Right atrium auricular region (tissue), 2 donors: ENCODE data around the gene EFEMP1. TPM values are rescaled to one million over a fixed set of nuclear protein-coding genes. Genes with fewer than 3 reads are reported as not detected.
A peak's percentile ranks its signal among the peaks of the same experiment; 100 is the strongest.

ENCODE experiments used
- DNase-seq: peaks from one replicate; pipeline ENCODE4 v3.0.0-alpha.2; 2019; ENCODE audit warnings: low spot score
- H3K27ac ChIP-seq, 2 donors: fragments of 200-600 bp; sonication (generic); 1 replicate in 1 of 2; 2 replicates in 1 of 2; pipeline ENCODE4 v1.5.1; 2016 to 2019
- H3K27me3 ChIP-seq, 2 donors: fragments of 200-600 bp; sonication (generic); one replicate each; pipeline versions ENCODE4 v1.5.1 to v1.6.0; 2017 to 2019
- H3K36me3 ChIP-seq: fragments of 200-600 bp; sonication (generic); one replicate; pipeline ENCODE4 v1.5.1; 2016
- H3K4me1 ChIP-seq, 2 donors: fragments of 200-600 bp; sonication (generic); one replicate each; pipeline versions ENCODE4 v1.5.1 to v1.6.0; 2017 to 2019
- H3K4me3 ChIP-seq, 2 donors: fragments of 200-600 bp; sonication (generic); 1 replicate in 1 of 2; 2 replicates in 1 of 2; pipeline ENCODE4 v1.5.1; 2017 to 2019; ENCODE audit warnings: mild to moderate bottlenecking in 1 of 2, moderate library complexity in 1 of 2
- H3K9me3 ChIP-seq, 2 donors: fragments of 200-600 bp; sonication (generic); one replicate each; pipeline ENCODE4 v1.5.1; 2019
- total RNA-seq, 2 donors: library from RNA; depleted of rRNA; stranded (reverse); fragments of >200 nt; gene quantifications; one replicate each; pipeline ENCODE4 v1.1.0, GENCODE V29; 2016
- TF ChIP-seq, protein P1 (sequence below), 2 donors: fragments of 200-600 bp; sonication (generic); IDR thresholded peaks; one replicate each; pipeline ENCODE4 v1.5.1; 2019; ENCODE audit warnings: antibody characterized with exemption in 2 of 2

Gene EFEMP1
- total RNA-seq, 2 donors from 2014 or later, result 246 to 308 TPM

DNA sequence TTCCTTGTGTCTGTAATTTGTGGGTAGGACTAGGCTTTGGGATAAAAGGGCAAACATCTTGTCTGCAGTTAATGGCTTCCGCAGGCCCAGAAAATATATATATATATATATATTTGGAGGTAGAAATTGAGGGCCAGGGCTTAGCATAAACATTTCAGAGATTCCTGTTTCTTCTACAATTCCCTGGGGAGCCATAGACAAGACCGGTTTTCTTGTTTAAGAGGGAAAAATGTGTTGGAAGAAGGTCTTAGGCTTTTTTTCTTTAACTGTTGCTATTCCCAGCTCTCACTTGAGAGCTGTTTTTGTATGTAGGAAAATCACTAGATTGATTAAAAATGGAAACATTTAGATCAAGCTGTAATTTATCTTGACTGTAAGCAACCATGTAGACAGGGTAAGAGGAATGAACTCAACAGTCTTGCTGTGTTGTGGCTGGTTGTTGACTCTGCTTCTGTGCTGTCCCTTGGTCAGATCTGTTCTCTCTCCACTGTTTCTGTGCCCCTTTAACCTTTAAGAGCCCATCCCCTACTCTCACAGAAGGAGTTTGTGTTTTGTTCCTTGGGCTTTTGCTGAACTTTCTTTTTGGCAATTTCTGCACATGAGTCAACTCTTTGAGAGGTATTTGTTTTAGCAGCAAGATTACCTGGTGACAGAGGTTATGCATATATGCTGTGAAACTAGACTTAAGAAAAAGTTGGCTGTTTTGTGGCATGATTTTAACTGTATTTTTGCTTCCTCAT, 58.3 kb downstream of the EFEMP1 start:
- peak overlapping the region; percentile 26 to 30 for H3K27ac ChIP-seq
- H3K36me3 ChIP-seq, result no peaks in the 10 kb centered on the region
- DNase-seq, result no peak
- no peak overlapping the region for H3K4me3 ChIP-seq
- no peaks in the 10 kb centered on the region for H3K9me3 ChIP-seq
- TF ChIP-seq, protein P1, sequence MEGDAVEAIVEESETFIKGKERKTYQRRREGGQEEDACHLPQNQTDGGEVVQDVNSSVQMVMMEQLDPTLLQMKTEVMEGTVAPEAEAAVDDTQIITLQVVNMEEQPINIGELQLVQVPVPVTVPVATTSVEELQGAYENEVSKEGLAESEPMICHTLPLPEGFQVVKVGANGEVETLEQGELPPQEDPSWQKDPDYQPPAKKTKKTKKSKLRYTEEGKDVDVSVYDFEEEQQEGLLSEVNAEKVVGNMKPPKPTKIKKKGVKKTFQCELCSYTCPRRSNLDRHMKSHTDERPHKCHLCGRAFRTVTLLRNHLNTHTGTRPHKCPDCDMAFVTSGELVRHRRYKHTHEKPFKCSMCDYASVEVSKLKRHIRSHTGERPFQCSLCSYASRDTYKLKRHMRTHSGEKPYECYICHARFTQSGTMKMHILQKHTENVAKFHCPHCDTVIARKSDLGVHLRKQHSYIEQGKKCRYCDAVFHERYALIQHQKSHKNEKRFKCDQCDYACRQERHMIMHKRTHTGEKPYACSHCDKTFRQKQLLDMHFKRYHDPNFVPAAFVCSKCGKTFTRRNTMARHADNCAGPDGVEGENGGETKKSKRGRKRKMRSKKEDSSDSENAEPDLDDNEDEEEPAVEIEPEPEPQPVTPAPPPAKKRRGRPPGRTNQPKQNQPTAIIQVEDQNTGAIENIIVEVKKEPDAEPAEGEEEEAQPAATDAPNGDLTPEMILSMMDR (IDR thresholded peaks at IDR 0.05), result no peak
- no peaks in the 10 kb centered on the region for H3K27me3 ChIP-seq
- peaks cover 0 to 34% of the 10 kb centered on the region in 2 donors for H3K4me1 ChIP-seq

DNA sequence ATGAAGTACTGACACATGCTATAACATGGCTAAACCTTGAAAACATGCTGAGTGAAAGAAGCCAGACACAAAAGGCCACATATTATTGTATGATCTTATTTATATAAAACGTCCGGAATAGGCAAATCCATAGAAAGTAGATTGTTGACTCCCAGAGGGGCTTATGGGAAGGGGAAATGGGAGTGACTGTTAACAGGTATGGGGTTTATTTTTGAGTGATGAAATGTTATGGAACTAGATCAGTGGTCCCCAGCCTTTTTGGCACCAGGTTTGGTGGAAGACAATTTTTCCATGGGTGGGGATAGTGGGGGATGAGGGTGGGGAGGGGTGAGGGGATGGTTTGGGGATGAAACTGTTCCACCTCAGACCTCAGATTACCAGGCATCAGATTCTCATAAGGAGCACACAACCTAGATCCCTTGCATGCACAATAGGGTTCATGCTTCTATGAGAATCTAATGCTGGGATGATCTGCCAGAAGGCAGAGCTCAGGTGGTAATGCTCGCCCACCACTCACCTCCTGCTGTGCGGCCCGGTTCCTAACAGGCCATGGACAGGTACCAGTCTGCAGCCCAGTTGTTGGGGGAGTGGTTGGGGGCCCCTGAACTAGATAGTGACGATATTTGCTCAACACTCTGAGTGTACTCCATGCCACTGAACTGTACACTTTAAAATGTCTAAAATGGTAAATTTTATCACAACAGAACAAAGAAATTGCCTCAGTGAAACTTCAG, 59.1 kb downstream of the EFEMP1 start:
- H3K27me3 ChIP-seq, result no peaks in the 10 kb centered on the region
- peaks cover 0 to 29% of the 10 kb centered on the region in 2 donors for H3K4me1 ChIP-seq
- H3K4me3 ChIP-seq, result no peak overlapping the region
- DNase-seq, result no peak
- TF ChIP-seq, protein P1 (IDR thresholded peaks at IDR 0.05), result no peak
- H3K9me3 ChIP-seq, result no peaks in the 10 kb centered on the region
- peak overlapping the region; percentile 26 to 30 for H3K27ac ChIP-seq
- no peaks in the 10 kb centered on the region for H3K36me3 ChIP-seq

DNA sequence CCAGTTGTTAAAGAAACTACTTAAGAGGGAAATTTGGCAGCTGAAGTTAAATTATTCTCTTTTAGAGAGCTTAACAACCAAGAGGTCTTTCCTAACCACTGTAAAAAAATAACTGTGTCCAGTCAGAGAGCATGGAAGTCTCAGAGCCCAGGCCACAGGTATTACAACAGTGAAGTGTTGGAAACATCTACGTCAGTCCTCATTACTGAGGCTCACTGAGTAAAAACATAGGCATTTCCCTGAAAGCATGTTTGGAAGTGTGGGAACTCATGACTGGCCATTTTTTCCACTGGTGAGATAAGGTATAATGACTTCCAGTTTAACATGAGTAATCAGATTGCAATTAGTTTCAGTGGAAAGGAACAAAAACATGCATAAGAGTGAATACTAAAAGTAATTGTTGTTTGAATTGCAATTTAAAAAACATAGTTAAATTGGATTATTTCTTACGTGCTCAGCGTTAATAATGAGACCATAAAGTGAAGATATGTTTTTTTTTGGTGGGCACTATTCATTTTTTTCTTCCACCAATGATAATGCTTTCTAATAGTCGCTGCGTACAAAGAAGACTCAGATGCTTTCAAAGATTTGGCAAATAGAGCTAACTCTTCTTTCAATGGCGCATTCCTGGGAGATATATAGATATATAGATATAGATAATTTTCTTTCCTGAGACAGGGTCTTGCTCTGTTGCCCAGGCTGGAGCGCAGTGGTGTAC, 60.8 kb downstream of the EFEMP1 start:
- Histone ChIP-seq H3K9me3 (no peaks in the 10 kb centered on the region), H3K4me1 (peaks cover 0 to 29% of the 10 kb centered on the region in 2 donors), H3K36me3 (no peaks in the 10 kb centered on the region), H3K4me3 (no peak overlapping the region), H3K27me3 (no peaks in the 10 kb centered on the region), H3K27ac (peak overlapping the region; percentile 68 to 86)
- peak; percentile 85 for DNase-seq
- TF ChIP-seq, protein P1 (IDR thresholded peaks at IDR 0.05), result no peak

DNA sequence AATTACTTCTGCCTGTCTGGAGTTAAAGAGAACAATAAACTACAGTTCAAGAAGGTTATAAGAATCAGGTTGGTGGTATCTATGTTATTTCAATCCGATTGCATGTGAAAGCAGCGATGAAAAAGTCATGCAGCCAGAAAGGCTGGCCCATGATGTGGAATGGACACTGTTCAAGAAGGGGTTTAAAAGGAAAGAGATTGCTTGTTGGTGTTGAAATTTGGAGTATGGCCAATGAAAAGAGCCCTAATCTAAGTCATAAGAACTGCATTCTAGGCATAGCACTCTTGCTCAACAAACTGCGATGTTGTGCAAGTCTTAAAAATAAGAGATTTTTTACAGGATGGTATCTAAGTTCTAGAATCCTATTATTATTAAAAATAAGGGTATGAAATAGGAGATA, 61.3 kb downstream of the EFEMP1 start:
- TF ChIP-seq, protein P1 (IDR thresholded peaks at IDR 0.05), result no peak
- H3K4me1 ChIP-seq, result peaks cover 0 to 33% of the 10 kb centered on the region in 2 donors

DNA sequence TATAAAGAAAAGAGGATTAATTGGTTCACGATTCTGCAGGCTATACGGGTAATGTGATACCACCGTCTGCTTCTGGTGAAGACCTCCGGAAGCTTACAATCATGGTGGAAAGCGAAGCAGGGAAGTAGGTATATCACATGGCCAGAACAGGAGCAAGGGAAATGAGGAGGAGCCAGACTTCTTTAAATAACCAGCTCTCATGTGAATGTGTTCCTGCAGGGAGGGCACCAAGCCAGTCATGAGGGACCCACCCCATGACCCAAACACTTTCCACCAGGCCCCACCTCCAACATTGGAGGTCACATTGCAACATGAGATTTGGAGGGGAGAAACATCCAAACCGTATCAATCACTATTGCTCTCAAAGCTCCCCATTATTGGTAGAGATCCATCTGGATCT, 61.8 kb downstream of the EFEMP1 start:
- no peak for DNase-seq
- Histone ChIP-seq H3K4me3 (no peak overlapping the region), H3K4me1 (peaks cover 0 to 38% of the 10 kb centered on the region in 2 donors), H3K9me3 (no peaks in the 10 kb centered on the region), H3K27ac (peak overlapping the region; percentile 68 to 86), H3K36me3 (no peaks in the 10 kb centered on the region), H3K27me3 (no peaks in the 10 kb centered on the region)
- TF ChIP-seq, protein P1 (IDR thresholded peaks at IDR 0.05), result no peak

More for the DNA sequence above, 61.3 kb downstream of the EFEMP1 start:
- Histone ChIP-seq H3K9me3 (no peaks in the 10 kb centered on the region), H3K27me3 (no peaks in the 10 kb centered on the region), H3K4me3 (no peak overlapping the region), H3K27ac (peak overlapping the region; percentile 68 to 86), H3K36me3 (no peaks in the 10 kb centered on the region)
- DNase-seq, result no peak
